Astrocyte (in vitro differentiated cells and primary cell): Measurements from ENCODE around the gene PVALEF. TPM values are rescaled to one million over a fixed set of nuclear protein-coding genes. Genes with fewer than 3 reads are reported as not detected.

Source experiments
- DNase-seq: peaks from one replicate; pipeline ENCODE4 v3.0.0-alpha.2; 2010; ENCODE audit warnings: low read depth
- FAIRE-seq: peaks from 2 replicates; lab custom pipeline; 2011; peaks lifted over from hg19 to GRCh38; lab: Jason Lieb, UNC
- H2AFZ ChIP-seq: 2 replicates; pipeline ENCODE4 v1.6.0; 2012; ENCODE audit warnings: low read depth, low read length, inconsistent platforms
- H3K27ac ChIP-seq: 2 replicates; pipeline ENCODE4 v1.5.1; 2011; ENCODE audit warnings: low read depth, low read length, inconsistent platforms
- H3K27me3 ChIP-seq: 2 replicates; pipeline ENCODE4 v1.6.0; 2011; ENCODE audit warnings: low read length, inconsistent platforms; ENCODE audit not compliant: insufficient read depth
- H3K36me3 ChIP-seq: 2 replicates; pipeline ENCODE4 v1.5.1; 2011; ENCODE audit warnings: low read length, inconsistent platforms; ENCODE audit not compliant: insufficient read depth
- H3K4me1 ChIP-seq: 2 replicates; pipeline ENCODE4 v1.5.1; 2011; ENCODE audit warnings: low read length, inconsistent platforms; ENCODE audit not compliant: insufficient read depth
- H3K4me2 ChIP-seq: 2 replicates; pipeline ENCODE4 v1.6.0; 2012; ENCODE audit warnings: low read length, inconsistent platforms
- H3K4me3 ChIP-seq: 2 replicates; pipeline ENCODE4 v1.5.1; 2011; ENCODE audit warnings: low read depth, mild to moderate bottlenecking, low read length, inconsistent platforms; ENCODE audit not compliant: insufficient read depth
- H3K79me2 ChIP-seq: 2 replicates; pipeline ENCODE4 v1.6.0; 2012; ENCODE audit warnings: mild to moderate bottlenecking, low read length, inconsistent platforms; ENCODE audit not compliant: insufficient read depth
- H3K9ac ChIP-seq: 2 replicates; pipeline ENCODE4 v1.6.0; 2012; ENCODE audit warnings: mild to moderate bottlenecking, low read length, inconsistent platforms
- H3K9me3 ChIP-seq: 2 replicates; pipeline ENCODE4 v1.5.1; 2012; ENCODE audit warnings: low read depth, mild to moderate bottlenecking, low read length, inconsistent platforms; ENCODE audit not compliant: insufficient read depth
- H4K20me1 ChIP-seq: 2 replicates; pipeline ENCODE4 v1.6.0; 2012; ENCODE audit warnings: low read length, inconsistent platforms; ENCODE audit not compliant: insufficient read depth
- H3K27ac Mint-ChIP-seq: one replicate; pipeline ENCODE4 v1.8.0; 2021; ENCODE audit warnings: mild to moderate bottlenecking, mixed read lengths; ENCODE audit not compliant: unreplicated experiment
- H3K27me3 Mint-ChIP-seq: one replicate; pipeline ENCODE4 v1.8.0; 2021; ENCODE audit warnings: low read depth, mixed read lengths; ENCODE audit not compliant: unreplicated experiment
- H3K36me3 Mint-ChIP-seq: one replicate; pipeline ENCODE4 v1.8.0; 2021; ENCODE audit warnings: low read depth, mixed read lengths; ENCODE audit not compliant: unreplicated experiment
- H3K4me1 Mint-ChIP-seq: one replicate; pipeline ENCODE4 v1.8.0; 2021; ENCODE audit warnings: low read depth, mixed read lengths; ENCODE audit not compliant: unreplicated experiment
- H3K4me3 Mint-ChIP-seq: one replicate; pipeline ENCODE4 v1.8.0; 2021; ENCODE audit warnings: mild to moderate bottlenecking, moderate library complexity, mixed read lengths; ENCODE audit not compliant: unreplicated experiment
- H3K9me3 Mint-ChIP-seq: one replicate; pipeline ENCODE4 v1.8.0; 2021; ENCODE audit warnings: mild to moderate bottlenecking, mixed read lengths; ENCODE audit not compliant: unreplicated experiment
- CTCF ChIP-seq: IDR thresholded peaks from 2 replicates; pipeline ENCODE4 v1.5.1; 2011; ENCODE audit warnings: low read depth, mild to moderate bottlenecking, inconsistent platforms, low read length, moderate library complexity; ENCODE audit not compliant: insufficient read depth
- EZH2 ChIP-seq: IDR thresholded peaks from 2 replicates; pipeline ENCODE4 v1.6.1; 2012; ENCODE audit warnings: mild to moderate bottlenecking, low read length, inconsistent platforms; ENCODE audit not compliant: insufficient read depth
- total RNA-seq: library from RNA; stranded (reverse); gene quantifications from 2 replicates; pipeline ENCODE4 v1.2.1, GENCODE V29; 2021

PVALEF gene
- total RNA-seq, 1 donor from 2014 or later = not detected

- peaks cover 5% of the 10 kb centered on the region for H3K4me1 ChIP-seq
- H4K20me1 ChIP-seq = peaks cover 4% of the 10 kb centered on the region
- Mint-ChIP-seq H3K9me3 (no peaks in the 10 kb centered on the region), H3K4me3 (no peak overlapping the region), H3K27me3 (peaks cover 2% of the 10 kb centered on the region), H3K4me1 (peaks cover 5% of the 10 kb centered on the region), H3K27ac (no peak overlapping the region), H3K36me3 (peaks cover 4% of the 10 kb centered on the region)
- no peak overlapping the region for H3K4me3 ChIP-seq
- TF ChIP-seq CTCF (no peak), EZH2 (no peak)
- H3K27me3 ChIP-seq = no peaks in the 10 kb centered on the region
- FAIRE-seq = no peak
- no peak overlapping the region for H2AFZ ChIP-seq
- H3K27ac ChIP-seq = no peak overlapping the region
- H3K4me2 ChIP-seq = no peak overlapping the region
- no peak for DNase-seq
- no peaks in the 10 kb centered on the region for H3K79me2 ChIP-seq
- no peaks in the 10 kb centered on the region for H3K9me3 ChIP-seq
- H3K9ac ChIP-seq = no peak overlapping the region
- H3K36me3 ChIP-seq = no peaks in the 10 kb centered on the region
Measured at GRCh38 chr17:81209141-81209540, 43.8 kb downstream of the PVALEF start.

GRCh38 chr17:81210466-81210865 lies 45.2 kb downstream of the PVALEF start:
- no peak overlapping the region for H3K4me3 ChIP-seq
- TF ChIP-seq CTCF (no peak), EZH2 (no peak)
- H3K27me3 Mint-ChIP-seq = no peaks in the 10 kb centered on the region
- H3K4me1 Mint-ChIP-seq = peaks cover 5% of the 10 kb centered on the region
- H3K9me3 Mint-ChIP-seq = no peaks in the 10 kb centered on the region
- peak overlapping the region; percentile 37 for H3K4me2 ChIP-seq
- H3K4me1 ChIP-seq = peaks cover 5% of the 10 kb centered on the region
- H3K27me3 ChIP-seq = no peaks in the 10 kb centered on the region
- no peak overlapping the region for H3K4me3 Mint-ChIP-seq
- no peaks in the 10 kb centered on the region for H3K79me2 ChIP-seq
- no peaks in the 10 kb centered on the region for H3K36me3 ChIP-seq
- H3K9me3 ChIP-seq = no peaks in the 10 kb centered on the region
- H3K36me3 Mint-ChIP-seq = peaks cover 2% of the 10 kb centered on the region
- no peak overlapping the region for H2AFZ ChIP-seq
- peaks cover 4% of the 10 kb centered on the region for H4K20me1 ChIP-seq
- H3K9ac ChIP-seq = no peak overlapping the region
- DNase-seq (no peak), FAIRE-seq (no peak)
- H3K27ac Mint-ChIP-seq = no peak overlapping the region
- H3K27ac ChIP-seq = no peak overlapping the region

GRCh38 chr17:81210868-81211267 lies 45.6 kb downstream of the PVALEF start:
- no peak for FAIRE-seq
- DNase-seq = peak; percentile 11
- Histone ChIP-seq H3K79me2 (no peaks in the 10 kb centered on the region), H4K20me1 (peaks cover 4% of the 10 kb centered on the region), H3K9me3 (no peaks in the 10 kb centered on the region), H2AFZ (no peak overlapping the region), H3K27me3 (no peaks in the 10 kb centered on the region), H3K4me3 (no peak overlapping the region), H3K4me2 (peak overlapping the region; percentile 37), H3K27ac (no peak overlapping the region), H3K36me3 (no peaks in the 10 kb centered on the region), H3K9ac (no peak overlapping the region), H3K4me1 (peaks cover 5% of the 10 kb centered on the region)
- Mint-ChIP-seq H3K36me3 (peaks cover 2% of the 10 kb centered on the region), H3K27me3 (no peaks in the 10 kb centered on the region), H3K4me1 (peaks cover 5% of the 10 kb centered on the region), H3K9me3 (no peaks in the 10 kb centered on the region), H3K4me3 (no peak overlapping the region), H3K27ac (peak overlapping the region; percentile 69)
- TF ChIP-seq CTCF = no peak
- no peak for TF ChIP-seq EZH2
